Lower leg skin (tissue), 3 donors: ENCODE data around the gene ELAVL1.

Experiments used
- POLR2A ChIP-seq, 2 donors: fragments of 450-650 bp; IDR thresholded peaks; one replicate each; pipeline ENCODE4 v1.6.1; 2016 to 2017; ENCODE audit warnings: antibody characterized with exemption in 2 of 2, mild to moderate bottlenecking in 1 of 2, moderate library complexity in 1 of 2
- TF ChIP-seq, protein P1 (sequence below), 3 donors: fragments of 450-650 bp; IDR thresholded peaks; one replicate each; pipeline ENCODE4 v1.5.1; 2016; ENCODE audit warnings: antibody characterized with exemption in 3 of 3, mild to moderate bottlenecking in 3 of 3, moderate library complexity in 2 of 3

DNA sequence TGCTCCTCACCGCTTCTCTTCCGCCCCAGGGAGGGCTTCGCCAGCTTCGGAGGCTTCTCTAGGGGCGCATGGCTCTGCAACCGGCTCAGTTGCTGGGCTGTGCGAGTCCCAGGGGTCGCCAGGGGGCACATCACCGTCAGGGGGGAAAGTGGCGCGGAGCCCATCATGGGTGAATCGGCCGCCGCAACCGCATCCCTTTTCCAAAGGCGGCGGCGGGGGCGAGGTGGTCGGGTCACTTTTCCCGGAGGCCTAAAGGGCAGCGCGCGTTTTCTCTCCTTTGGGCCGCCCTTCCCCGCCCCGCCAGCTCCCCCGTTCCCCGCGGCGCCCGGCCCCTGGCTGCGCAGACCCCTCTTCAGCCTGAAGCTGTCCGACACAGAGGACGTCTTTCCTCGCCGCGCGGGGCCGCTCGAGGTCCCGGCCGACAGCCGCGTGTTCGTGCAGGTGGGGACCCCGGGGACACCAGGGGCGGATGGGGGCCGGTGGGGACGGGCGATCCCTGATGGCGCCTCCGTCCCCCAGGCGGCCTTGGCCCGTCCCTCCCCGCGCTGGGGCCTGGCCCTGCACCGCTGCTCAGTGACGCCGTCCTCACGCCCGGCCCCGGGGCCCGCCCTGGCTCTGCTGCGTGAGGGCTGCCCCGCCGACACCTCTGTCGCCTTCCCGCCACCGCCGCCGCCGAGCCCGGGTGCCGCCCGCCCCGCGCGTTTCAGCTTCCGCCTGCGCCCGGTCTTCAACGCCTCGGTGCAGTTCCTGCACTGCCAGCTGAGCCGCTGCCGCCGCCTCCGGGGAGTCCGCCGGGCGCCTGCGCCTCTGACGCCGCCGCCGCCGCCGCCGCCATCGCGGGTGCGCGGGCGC, 89.1 kb downstream of the ELAVL1 start:
- TF ChIP-seq, protein P1, sequence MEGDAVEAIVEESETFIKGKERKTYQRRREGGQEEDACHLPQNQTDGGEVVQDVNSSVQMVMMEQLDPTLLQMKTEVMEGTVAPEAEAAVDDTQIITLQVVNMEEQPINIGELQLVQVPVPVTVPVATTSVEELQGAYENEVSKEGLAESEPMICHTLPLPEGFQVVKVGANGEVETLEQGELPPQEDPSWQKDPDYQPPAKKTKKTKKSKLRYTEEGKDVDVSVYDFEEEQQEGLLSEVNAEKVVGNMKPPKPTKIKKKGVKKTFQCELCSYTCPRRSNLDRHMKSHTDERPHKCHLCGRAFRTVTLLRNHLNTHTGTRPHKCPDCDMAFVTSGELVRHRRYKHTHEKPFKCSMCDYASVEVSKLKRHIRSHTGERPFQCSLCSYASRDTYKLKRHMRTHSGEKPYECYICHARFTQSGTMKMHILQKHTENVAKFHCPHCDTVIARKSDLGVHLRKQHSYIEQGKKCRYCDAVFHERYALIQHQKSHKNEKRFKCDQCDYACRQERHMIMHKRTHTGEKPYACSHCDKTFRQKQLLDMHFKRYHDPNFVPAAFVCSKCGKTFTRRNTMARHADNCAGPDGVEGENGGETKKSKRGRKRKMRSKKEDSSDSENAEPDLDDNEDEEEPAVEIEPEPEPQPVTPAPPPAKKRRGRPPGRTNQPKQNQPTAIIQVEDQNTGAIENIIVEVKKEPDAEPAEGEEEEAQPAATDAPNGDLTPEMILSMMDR (IDR thresholded peaks at IDR 0.05): no peak
- TF ChIP-seq POLR2A (IDR thresholded peaks at IDR 0.05): no peak
